GM12878 (cell line): ENCODE results near the gene NOL8. TPM values are rescaled to one million over a fixed set of nuclear protein-coding genes. Genes with fewer than 3 reads are reported as not detected.

Source experiments
- ATAC-seq: fragments of 200-7000 bp; cut with Tn5 transposase; 3 replicates; pipeline ENCODE4 v1.9.1; 2020; ENCODE audit warnings: mild to moderate bottlenecking, moderate library complexity
- BruUV-seq: library from RNA; stranded (reverse); fragments of 400-500 nt; replicated peaks from 2 replicates; lab custom pipeline; 2021; lab: Mats Ljungman, UMichigan
- CTCF ChIA-PET: fragments of 300-600 bp; sonication (Branson Sonifier 250); formaldehyde crosslinking; extraction: SDS; loops from one replicate; lab custom pipeline; 2021; ENCODE audit warnings: inconsistent platforms; lab: Yijun Ruan, JAX
- POLR2A ChIA-PET: fragments of 350-600 bp; formaldehyde crosslinking; extraction: SDS; loops from one replicate; lab custom pipeline; 2021; ENCODE audit warnings: inconsistent platforms; lab: Charles Lee
- RAD21 ChIA-PET: fragments of 300-600 bp; sonication (Branson Sonifier 250); formaldehyde crosslinking; loops from one replicate; lab custom pipeline; 2023; ENCODE audit warnings: antibody characterized with exemption; ENCODE audit not compliant: unreplicated experiment; lab: Charles Lee
- SMC1A ChIA-PET: fragments of 300-600 bp; sonication (Branson Sonifier 250); formaldehyde crosslinking; loops from one replicate; lab custom pipeline; 2023; ENCODE audit not compliant: unreplicated experiment, uncharacterized antibody; lab: Charles Lee
- DNase-seq: peaks from one replicate; pipeline ENCODE4 v3.0.0-alpha.2; 2011; ENCODE audit warnings: low read depth, low spot score
- FAIRE-seq: peaks from 3 replicates; lab custom pipeline; 2011; peaks lifted over from hg19 to GRCh38; lab: Jason Lieb, UNC
- H2AFZ ChIP-seq: 2 replicates; pipeline ENCODE4 v1.6.0; 2011; ENCODE audit warnings: low read depth, low read length, control low read depth; ENCODE audit not compliant: control insufficient read depth
- H3K27ac ChIP-seq: 2 replicates; pipeline ENCODE4 v1.5.1; 2011; ENCODE audit warnings: control low read depth; ENCODE audit not compliant: control insufficient read depth, insufficient read depth
- H3K27me3 ChIP-seq, 2 experiments: replicated peaks in 1 of 2; 2 replicates each; pipeline versions ENCODE4 v1.6.0 to v1.6.1; 2011; ENCODE audit warnings: low read length in 1 of 2; ENCODE audit not compliant: control insufficient read depth in 2 of 2, insufficient read depth in 2 of 2
- H3K36me3 ChIP-seq, 2 experiments: 2 replicates each; pipeline ENCODE4 v1.5.1; 2011; ENCODE audit warnings: low read length in 1 of 2; ENCODE audit not compliant: control insufficient read depth in 2 of 2, insufficient read depth in 2 of 2
- H3K4me1 ChIP-seq: 2 replicates; pipeline ENCODE4 v1.6.1; 2011; ENCODE audit warnings: mild to moderate bottlenecking, low read length, moderate library complexity, mixed read lengths; ENCODE audit not compliant: control insufficient read depth, insufficient read depth
- H3K4me2 ChIP-seq: 2 replicates; pipeline ENCODE4 v1.6.0; 2011; ENCODE audit warnings: control low read depth; ENCODE audit not compliant: control insufficient read depth, insufficient read depth
- H3K4me3 ChIP-seq: fragments of 200-600 bp; sonication (generic); 2 replicates; pipeline ENCODE4 v1.5.1; 2016
- H3K79me2 ChIP-seq: 2 replicates; pipeline ENCODE4 v1.6.0; 2011; ENCODE audit warnings: low read length; ENCODE audit not compliant: control insufficient read depth, insufficient read depth
- H3K9ac ChIP-seq: 2 replicates; pipeline ENCODE4 v1.8.0; 2011; ENCODE audit warnings: low read length, control low read depth, mixed read lengths; ENCODE audit not compliant: control insufficient read depth, insufficient read depth
- H3K9me3 ChIP-seq: replicated peaks from 3 replicates; pipeline ENCODE4 v1.5.1; 2011; ENCODE audit warnings: mild to moderate bottlenecking, low read length; ENCODE audit not compliant: control insufficient read depth, insufficient read depth
- H4K20me1 ChIP-seq: 2 replicates; pipeline ENCODE4 v1.6.0; 2011; ENCODE audit not compliant: control insufficient read depth, insufficient read depth
- ASH2L ChIP-seq: fragments of 300-600, 200-600 bp; sonication (generic); IDR thresholded peaks from 2 replicates; pipeline ENCODE4 v1.6.1; 2017; ENCODE audit warnings: low read depth, mild to moderate bottlenecking, borderline replicate concordance
- CREB1 ChIP-seq: IDR thresholded peaks from 2 replicates; pipeline ENCODE4 v1.6.1; 2012; ENCODE audit warnings: low read depth, mild to moderate bottlenecking, inconsistent platforms
- FOXM1 ChIP-seq: IDR thresholded peaks from 2 replicates; pipeline ENCODE4 v1.6.1; 2012; ENCODE audit warnings: low read depth, mild to moderate bottlenecking, inconsistent platforms, low read length, moderate library complexity
- MEF2B ChIP-seq: fragments of 450-650 bp; IDR thresholded peaks from 2 replicates; pipeline ENCODE4 v1.6.1; 2018; ENCODE audit warnings: mild to moderate bottlenecking, moderate library complexity; ENCODE audit not compliant: partially characterized antibody, poor library complexity, severe bottlenecking
- RFX5 ChIP-seq: IDR thresholded peaks from 2 replicates; pipeline ENCODE4 v1.6.1; 2011; ENCODE audit warnings: low read depth, low read length, improper control_type of control experiment
- WRNIP1 ChIP-seq: IDR thresholded peaks from 2 replicates; pipeline ENCODE4 v1.6.1; 2011; ENCODE audit warnings: low read depth, low read length, improper control_type of control experiment, borderline replicate concordance
- ZNF592 ChIP-seq: fragments of 450-650 bp; IDR thresholded peaks from 2 replicates; pipeline ENCODE4 v1.6.1; 2017; ENCODE audit warnings: mild to moderate bottlenecking, moderate library complexity
- WGBS: methylation state at CpG from one replicate; pipeline ENCODE4 v1.1.6; 2016; ENCODE audit warnings: low lambda C conversion rate; ENCODE audit not compliant: insufficient replicate concordance, insufficient coverage; ENCODE audit errors: missing lambda C conversion rate; 5-methylcytosine and 5-hydroxymethylcytosine counted together
- in situ Hi-C: fragments of 300-500 bp; cut with MboI; formaldehyde crosslinking; loops from 9 replicates; pipeline ENCODE4 v1.14.3; 2018; ENCODE audit warnings: mixed read lengths
- intact Hi-C: fragments of 100-400 bp; cut with micrococcal nuclease; formaldehyde crosslinking; loops from one replicate; pipeline ENCODE4 v1.14.2; 2022; ENCODE audit not compliant: unreplicated experiment
- polyA plus RNA-seq, 11 experiments: library from polyadenylated mRNA; depleted of rRNA in 4 of 11; unstranded in 6 of 11; stranded (reverse) in 5 of 11; fragments of >200 nt; fragmentation: Nextera tagmentation in 4 of 11; fragmentation: Illumina TruSeq in 1 of 11; extraction: Ambion mirVana in 4 of 11; extraction: Trizol in 1 of 11; gene quantifications; 1 replicate in 1 of 11; 2 replicates in 10 of 11; pipeline versions ENCODE4 v1.2.1 to v1.2.3, GENCODE V29; 2011 to 2016; ENCODE audit warnings: inconsistent platforms in 2 of 11, missing spikeins in 2 of 11, low read depth in 1 of 11
- total RNA-seq, 4 experiments: library from RNA; depleted of rRNA in 3 of 4; stranded (reverse); fragments of >200 nt in 3 of 4; fragmentation: Illumina TruSeq in 1 of 4; extraction: Trizol in 1 of 4; gene quantifications; 2 replicates each; pipeline versions ENCODE4 v1.2.1 to v1.2.3, GENCODE V29; 2013 to 2021
- TF ChIP-seq, protein P1 (sequence below): fragments of 450-650 bp; IDR thresholded peaks from 2 replicates; pipeline ENCODE4 v1.6.1; 2016; ENCODE audit warnings: mild to moderate bottlenecking
- TF ChIP-seq, protein P2 (sequence below): fragments of 450-650 bp; IDR thresholded peaks from 2 replicates; pipeline ENCODE4 v1.6.1; 2014; ENCODE audit warnings: mild to moderate bottlenecking

The NOL8 gene
- total and polyA plus RNA-seq, 10 of the 15 experiments (the other 5 are each of a cell fraction or from before 2014, with no cell fraction given): 33.6 to 58.6 (median 49.2) TPM

DNA sequence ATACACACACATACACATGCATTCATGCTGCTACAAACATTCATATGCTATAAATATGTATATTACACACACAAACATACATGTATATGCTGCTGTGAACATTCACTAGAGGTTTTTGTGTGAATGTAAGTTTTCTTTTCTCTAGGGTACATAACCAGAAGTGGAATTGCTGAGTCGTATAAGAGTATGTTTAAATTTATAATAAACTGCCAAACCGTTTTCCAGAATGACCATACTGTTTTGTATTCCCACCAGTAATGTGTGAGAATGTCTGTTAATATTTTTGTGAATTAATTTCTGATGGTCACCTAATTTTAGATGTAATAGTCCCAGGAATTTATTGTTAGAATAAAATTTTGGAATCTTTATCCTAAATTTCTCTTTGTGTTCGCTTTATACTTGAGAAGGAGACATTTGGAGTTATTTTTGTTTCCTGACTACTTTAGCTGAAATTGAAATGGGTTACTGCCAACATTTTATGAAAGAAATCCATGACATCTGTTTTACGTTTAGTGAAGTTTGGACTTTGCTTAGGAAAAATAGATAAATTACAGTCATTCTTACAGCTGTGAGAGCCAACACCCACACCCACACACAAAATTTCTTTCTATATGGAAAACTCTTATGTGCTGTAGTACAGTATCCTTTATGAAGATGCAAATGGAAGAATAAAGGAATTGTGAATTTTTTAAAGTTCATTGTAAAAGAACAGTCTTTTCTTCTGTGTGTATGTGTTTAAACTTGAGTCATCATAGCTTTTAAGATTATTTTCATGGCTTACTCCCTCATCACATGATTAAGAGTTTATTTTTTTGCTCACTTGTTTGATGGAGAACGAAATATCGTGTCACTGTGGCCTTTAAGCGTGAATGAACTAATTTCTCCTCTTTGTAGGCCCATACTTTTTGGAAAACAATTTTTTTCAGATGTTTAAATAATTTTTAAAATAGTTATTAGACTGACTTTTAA is 24.9 kb upstream of the NOL8 start:
- ChIA-PET CTCF (interaction anchor here (0.9 to 1.8 kb wide), 2 partner anchors 89 to 211 kb away, joined by 3 to 4 read pairs; no protein-coding TSS in a partner anchor), POLR2A (interaction anchor here (0.6 kb wide), 1 partner anchor 508 kb away, joined by 3 read pairs; no protein-coding TSS in a partner anchor), RAD21 (no interaction called here)
- ATAC-seq (no peak), DNase-seq (no peak)
- H3K4me3 ChIP-seq: no peak overlapping the region
- TF ChIP-seq ASH2L (no peak), MEF2B (no peak)
- TF ChIP-seq, all 136 proteins: peak for 0
- SMC1A ChIA-PET: interaction anchor here (1.0 kb wide), 2 partner anchors 22 to 66 kb away, joined by 3 to 4 read pairs; no protein-coding TSS in a partner anchor
- Histone ChIP-seq H3K27ac (no peak overlapping the region), H3K79me2 (no peaks in the 10 kb centered on the region), H3K27me3 (no peaks in the 10 kb centered on the region), H3K4me2 (no peak overlapping the region), H3K9me3 (no peaks in the 10 kb centered on the region; the same call in 2 of the 3 replicates), H4K20me1 (no peaks in the 10 kb centered on the region), H3K4me1 (no peaks in the 10 kb centered on the region), H3K36me3 (peaks cover 0 to 2% of the 10 kb centered on the region in 2 experiments; a peak in 1 of 4 replicates), H3K9ac (no peak overlapping the region), H2AFZ (no peak overlapping the region)
- no TSS peak for BruUV-seq
- intact Hi-C loops: no loop called here
- WGBS: 92% methylated on average over 7 of the region's 7 CpGs
- no peak for FAIRE-seq
- in situ Hi-C loops: no loop called here

GRCh38 chr9:92345582-92345981 is 20.4 kb upstream of the NOL8 start:
- in situ Hi-C loops (no loop called here), intact Hi-C loops (no loop called here)
- CTCF ChIA-PET: no interaction called here
- Histone ChIP-seq H3K4me1 (no peaks in the 10 kb centered on the region), H2AFZ (no peak overlapping the region), H3K9me3 (no peaks in the 10 kb centered on the region; the same call in 2 of the 3 replicates), H3K79me2 (no peaks in the 10 kb centered on the region), H3K27ac (no peak overlapping the region), H3K27me3 (no peaks in the 10 kb centered on the region), H4K20me1 (no peaks in the 10 kb centered on the region), H3K9ac (no peak overlapping the region), H3K4me3 (no peak overlapping the region), H3K36me3 (peaks cover 0 to 6% of the 10 kb centered on the region in 2 experiments; a peak in 1 of 4 replicates), H3K4me2 (no peak overlapping the region)
- no TSS peak for BruUV-seq
- ATAC-seq (no peak), DNase-seq (no peak), FAIRE-seq (no peak)
- POLR2A ChIA-PET: no interaction called here
- RAD21 ChIA-PET: no interaction called here
- SMC1A ChIA-PET: no interaction called here
- no peak for TF ChIP-seq FOXM1
- no peak for TF ChIP-seq CREB1
- TF ChIP-seq, protein P1, sequence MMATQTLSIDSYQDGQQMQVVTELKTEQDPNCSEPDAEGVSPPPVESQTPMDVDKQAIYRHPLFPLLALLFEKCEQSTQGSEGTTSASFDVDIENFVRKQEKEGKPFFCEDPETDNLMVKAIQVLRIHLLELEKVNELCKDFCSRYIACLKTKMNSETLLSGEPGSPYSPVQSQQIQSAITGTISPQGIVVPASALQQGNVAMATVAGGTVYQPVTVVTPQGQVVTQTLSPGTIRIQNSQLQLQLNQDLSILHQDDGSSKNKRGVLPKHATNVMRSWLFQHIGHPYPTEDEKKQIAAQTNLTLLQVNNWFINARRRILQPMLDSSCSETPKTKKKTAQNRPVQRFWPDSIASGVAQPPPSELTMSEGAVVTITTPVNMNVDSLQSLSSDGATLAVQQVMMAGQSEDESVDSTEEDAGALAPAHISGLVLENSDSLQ: no peak
- no peak for TF ChIP-seq RFX5
- TF ChIP-seq, protein P2, sequence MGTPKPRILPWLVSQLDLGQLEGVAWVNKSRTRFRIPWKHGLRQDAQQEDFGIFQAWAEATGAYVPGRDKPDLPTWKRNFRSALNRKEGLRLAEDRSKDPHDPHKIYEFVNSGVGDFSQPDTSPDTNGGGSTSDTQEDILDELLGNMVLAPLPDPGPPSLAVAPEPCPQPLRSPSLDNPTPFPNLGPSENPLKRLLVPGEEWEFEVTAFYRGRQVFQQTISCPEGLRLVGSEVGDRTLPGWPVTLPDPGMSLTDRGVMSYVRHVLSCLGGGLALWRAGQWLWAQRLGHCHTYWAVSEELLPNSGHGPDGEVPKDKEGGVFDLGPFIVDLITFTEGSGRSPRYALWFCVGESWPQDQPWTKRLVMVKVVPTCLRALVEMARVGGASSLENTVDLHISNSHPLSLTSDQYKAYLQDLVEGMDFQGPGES: no peak
- TF ChIP-seq ZNF592: no peak
- TF ChIP-seq WRNIP1: no peak
